Omental fat pad (tissue), 4 donors: Measurements from ENCODE around the gene NHSL2. TPM values are rescaled to one million over a fixed set of nuclear protein-coding genes. Genes with fewer than 3 reads are reported as not detected.

Experiments
- ATAC-seq: fragments of 150-250 bp; one replicate; pipeline ENCODE4 v1.9.1; 2016; ENCODE audit warnings: mild to moderate bottlenecking, moderate library complexity; ENCODE audit not compliant: low FRiP score
- DNase-seq: peaks from one replicate; pipeline ENCODE4 v3.0.0-alpha.2; 2019; ENCODE audit warnings: low spot score
- CTCF ChIP-seq, 3 donors: fragments of 450-650 bp; IDR thresholded peaks; one replicate each; pipeline ENCODE4 v1.5.1; 2016 to 2017; ENCODE audit warnings: antibody characterized with exemption in 3 of 3, mild to moderate bottlenecking in 3 of 3, moderate library complexity in 2 of 3
- small RNA-seq: library from RNA; depleted of rRNA; stranded (forward); fragments of <200 nt; gene quantifications from one replicate; pipeline ENCODE3, GENCODE V24; 2016
- total RNA-seq, 4 donors: library from RNA; depleted of rRNA; stranded (reverse); fragments of >200 nt; gene quantifications; one replicate each; pipeline ENCODE4 v1.1.0, GENCODE V29; 2016

The NHSL2 gene
- total RNA-seq, 4 donors from 2014 or later: 12.8 to 20.2 (median 14.0) TPM

GRCh38 chrX:72176981-72177380 lies 266.3 kb downstream of the NHSL2 start:
- ATAC-seq: no peak
- no peak for TF ChIP-seq CTCF (IDR thresholded peaks at IDR 0.05)
- DNase-seq: no peak

GRCh38 chrX:72180539-72180938 lies 269.9 kb downstream of the NHSL2 start:
- ATAC-seq: no peak
- TF ChIP-seq CTCF (IDR thresholded peaks at IDR 0.05): no peak

GRCh38 chrX:72181178-72182125 lies 270.8 kb downstream of the NHSL2 start, which contains the start of gene PIN4:
PIN4 (plus strand) TSS chrX:72181757; CDS start chrX:72181786, 29 bp downstream.
- no peak for TF ChIP-seq CTCF (IDR thresholded peaks at IDR 0.05)
- DNase-seq (peak; percentile 43), ATAC-seq (peak; percentile 99)

More at GRCh38 chrX:72180539-72180938, 269.9 kb downstream of the NHSL2 start:
- no peak for DNase-seq

GRCh38 chrX:72182924-72183323 lies 272.3 kb downstream of the NHSL2 start:
- ATAC-seq (no peak), DNase-seq (no peak)
- no peak for TF ChIP-seq CTCF (IDR thresholded peaks at IDR 0.05)

GRCh38 chrX:72201836-72202536 lies 291.3 kb downstream of the NHSL2 start:
- no peak for TF ChIP-seq CTCF (IDR thresholded peaks at IDR 0.05)
- ATAC-seq (no peak), DNase-seq (no peak)

Small RNA genes within 50 kb of the gene (small RNA-seq; reads per million reads assigned to genes)
- not detected for gene RNU6-1078P

Other genes with a start within 250 kb of the NHSL2 start
- gene CXorf49, start 192.6 kb upstream of the NHSL2 start, total RNA-seq: not detected
- not detected for gene CXorf49B, start 147.5 kb upstream of the NHSL2 start, total RNA-seq
- 1 to 10 TPM; 3.7 to 6.9 (median 4.4) TPM for gene RTL5, start 221.1 kb downstream of the NHSL2 start, total RNA-seq